Testis (tissue), 3 donors: Measurements from ENCODE around the gene SLC25A1. TPM values are rescaled to one million over a fixed set of nuclear protein-coding genes. Genes with fewer than 3 reads are reported as not detected.
"Not testable (repeated sequence)": the region's sequence is repeated elsewhere in the genome, so short reads cannot be mapped to it uniquely, and the experiment has no call there.

Experiments
- DNase-seq: peaks from one replicate; pipeline ENCODE4 v3.0.0-alpha.2; 2019
- H3K27ac ChIP-seq, 2 donors: fragments of 200-600 bp; sonication (generic); one replicate each; pipeline ENCODE4 v1.5.1; 2019
- H3K27me3 ChIP-seq: fragments of 200-600 bp; sonication (generic); one replicate; pipeline ENCODE4 v1.5.1; 2019
- H3K36me3 ChIP-seq: fragments of 200-600 bp; sonication (generic); one replicate; pipeline ENCODE4 v1.5.1; 2017; ENCODE audit warnings: low read depth; ENCODE audit errors: missing control alignments
- H3K4me1 ChIP-seq: fragments of 200-600 bp; sonication (generic); one replicate; pipeline ENCODE4 v1.5.1; 2019
- H3K4me3 ChIP-seq, 2 donors: fragments of 200-600 bp; sonication (generic); one replicate each; pipeline ENCODE4 v1.5.1; 2017 to 2019
- H3K9me3 ChIP-seq: fragments of 200-600 bp; sonication (generic); one replicate; pipeline ENCODE4 v1.5.1; 2017
- POLR2A ChIP-seq: fragments of 450-650 bp; IDR thresholded peaks from one replicate; pipeline ENCODE4 v1.6.1; 2017; ENCODE audit warnings: antibody characterized with exemption, mild to moderate bottlenecking, moderate library complexity
- WGBS, 2 donors: methylation state at CpG; one replicate each; pipeline ENCODE4 v1.1.5; 2018; 5-methylcytosine and 5-hydroxymethylcytosine counted together
- intact Hi-C: fragments of 100-400 bp; cut with DNase I; formaldehyde crosslinking; loops from one replicate; pipeline ENCODE4 v1.15.1; 2023; ENCODE audit warnings: low total_unique reads
- polyA plus RNA-seq: library from polyadenylated mRNA; stranded (reverse); fragments of 350-450 nt; fragmentation: Illumina TruSeq; extraction: RNeasy Lipid Tissue Mini Kit (QIAGEN cat#74804); gene quantifications from one replicate; pipeline ENCODE4 v1.2.3, GENCODE V29; 2014; ENCODE audit warnings: low read depth, low replicate concordance; ENCODE audit not compliant: insufficient read depth
- total RNA-seq, 2 donors: library from RNA; depleted of rRNA; stranded (reverse); fragments of >200 nt; gene quantifications; one replicate each; pipeline ENCODE4 v1.2.3, GENCODE V29; 2016
- TF ChIP-seq, protein P1 (sequence below), 3 experiments: fragments of 450-650 bp in 2 of 3; fragments of 200-600 bp in 1 of 3; sonication (generic) in 1 of 3; IDR thresholded peaks; one replicate each; pipeline ENCODE4 v1.5.1; 2016 to 2019; ENCODE audit warnings: antibody characterized with exemption in 3 of 3, mild to moderate bottlenecking in 2 of 3, moderate library complexity in 1 of 3

SLC25A1 gene
- total and polyA plus RNA-seq, 3 donors from 2014 or later: 56.0 to 64.9 (median 61.7) TPM

DNA sequence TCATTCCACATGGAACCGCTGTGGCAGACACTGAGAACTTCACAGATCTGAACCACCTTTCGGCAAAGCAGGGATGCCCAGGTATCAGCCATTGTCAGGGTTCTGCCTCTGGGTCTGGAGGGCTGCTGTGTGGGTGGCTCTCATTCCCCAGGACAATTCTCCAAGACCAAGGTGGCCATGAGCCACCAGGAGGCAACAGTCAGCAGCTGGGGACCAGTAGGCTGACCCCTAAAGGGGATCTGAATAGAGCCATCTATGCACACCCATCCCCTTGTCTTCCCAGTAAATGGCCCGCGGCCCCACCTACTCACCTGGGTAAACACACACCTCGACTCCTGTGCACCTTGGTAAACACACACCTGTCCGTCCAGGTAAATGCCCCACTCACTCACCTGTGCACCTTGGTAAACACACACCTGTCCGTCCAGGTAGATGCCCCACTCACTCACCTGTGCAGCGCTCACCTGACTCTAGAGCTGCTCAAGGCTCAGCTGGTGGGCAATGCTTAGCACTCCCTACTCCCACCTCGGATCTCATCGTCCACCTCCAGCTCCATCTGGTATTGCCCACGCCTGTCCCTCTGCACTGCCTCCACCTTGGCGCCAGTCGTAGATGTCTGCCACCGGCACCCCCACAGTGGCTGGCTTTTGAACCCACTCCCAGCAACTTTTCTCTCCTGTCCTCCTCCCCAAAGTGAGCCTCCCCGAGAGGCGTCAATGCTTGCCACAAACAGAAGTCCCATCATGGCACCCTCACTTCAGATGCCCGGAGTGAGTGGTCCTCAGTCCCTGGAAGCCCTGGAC, 10.2 kb downstream of the SLC25A1 start:
- Histone ChIP-seq H3K27me3 (no peaks in the 10 kb centered on the region), H3K27ac (no peak overlapping the region), H3K36me3 (no peaks in the 10 kb centered on the region), H3K4me1 (peaks cover 18% of the 10 kb centered on the region), H3K9me3 (no peaks in the 10 kb centered on the region), H3K4me3 (no peak overlapping the region)
- no peak for TF ChIP-seq POLR2A
- TF ChIP-seq, protein P1, sequence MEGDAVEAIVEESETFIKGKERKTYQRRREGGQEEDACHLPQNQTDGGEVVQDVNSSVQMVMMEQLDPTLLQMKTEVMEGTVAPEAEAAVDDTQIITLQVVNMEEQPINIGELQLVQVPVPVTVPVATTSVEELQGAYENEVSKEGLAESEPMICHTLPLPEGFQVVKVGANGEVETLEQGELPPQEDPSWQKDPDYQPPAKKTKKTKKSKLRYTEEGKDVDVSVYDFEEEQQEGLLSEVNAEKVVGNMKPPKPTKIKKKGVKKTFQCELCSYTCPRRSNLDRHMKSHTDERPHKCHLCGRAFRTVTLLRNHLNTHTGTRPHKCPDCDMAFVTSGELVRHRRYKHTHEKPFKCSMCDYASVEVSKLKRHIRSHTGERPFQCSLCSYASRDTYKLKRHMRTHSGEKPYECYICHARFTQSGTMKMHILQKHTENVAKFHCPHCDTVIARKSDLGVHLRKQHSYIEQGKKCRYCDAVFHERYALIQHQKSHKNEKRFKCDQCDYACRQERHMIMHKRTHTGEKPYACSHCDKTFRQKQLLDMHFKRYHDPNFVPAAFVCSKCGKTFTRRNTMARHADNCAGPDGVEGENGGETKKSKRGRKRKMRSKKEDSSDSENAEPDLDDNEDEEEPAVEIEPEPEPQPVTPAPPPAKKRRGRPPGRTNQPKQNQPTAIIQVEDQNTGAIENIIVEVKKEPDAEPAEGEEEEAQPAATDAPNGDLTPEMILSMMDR (IDR thresholded peaks at IDR 0.05): no peak
- intact Hi-C loops: no loop called here
- DNase-seq: no peak
- WGBS, 2 donors: 65 to 70% methylated on average over 14 to 17 of the region's 17 CpGs

DNA sequence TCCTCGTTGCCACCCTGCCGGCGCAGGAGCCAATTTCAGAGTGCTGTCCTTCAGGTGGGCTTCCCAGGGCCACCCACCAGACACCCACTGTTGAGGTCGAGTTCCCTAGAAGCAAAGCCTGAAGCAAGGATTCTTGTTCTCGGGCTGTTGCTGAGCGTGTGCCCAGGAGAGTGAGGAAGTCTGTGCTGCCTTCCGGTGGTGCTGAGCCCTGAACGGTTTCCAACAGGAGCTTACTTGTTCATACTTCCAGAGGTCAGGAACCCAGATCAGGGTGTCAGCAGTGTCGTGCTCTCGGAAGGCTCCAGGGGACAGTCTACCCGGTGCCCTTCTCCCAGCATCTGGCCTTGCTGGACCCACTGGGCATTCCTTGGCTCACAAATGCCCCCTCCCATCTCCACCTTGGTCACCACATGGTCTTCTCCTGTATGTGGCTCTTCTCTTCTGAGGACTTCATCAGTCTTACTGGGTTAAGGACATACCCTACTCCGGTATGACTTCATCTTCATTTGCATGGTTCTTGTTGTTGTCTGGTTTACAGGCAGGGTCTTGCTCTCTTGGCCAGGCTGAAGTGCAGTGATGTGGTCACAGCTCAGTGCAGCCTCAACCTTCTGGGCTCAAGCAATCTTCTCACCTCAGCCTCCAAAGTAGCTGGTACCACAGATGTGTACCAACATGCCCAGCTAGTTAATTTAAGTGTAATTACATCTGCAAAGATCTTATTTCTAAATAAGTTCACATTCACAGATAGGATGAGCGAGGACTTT, 11.2 kb downstream of the SLC25A1 start:
- DNase-seq: no peak
- H3K36me3 ChIP-seq: no peaks in the 10 kb centered on the region
- TF ChIP-seq, protein P1 (IDR thresholded peaks at IDR 0.05): no peak
- TF ChIP-seq POLR2A: no peak

DNA sequence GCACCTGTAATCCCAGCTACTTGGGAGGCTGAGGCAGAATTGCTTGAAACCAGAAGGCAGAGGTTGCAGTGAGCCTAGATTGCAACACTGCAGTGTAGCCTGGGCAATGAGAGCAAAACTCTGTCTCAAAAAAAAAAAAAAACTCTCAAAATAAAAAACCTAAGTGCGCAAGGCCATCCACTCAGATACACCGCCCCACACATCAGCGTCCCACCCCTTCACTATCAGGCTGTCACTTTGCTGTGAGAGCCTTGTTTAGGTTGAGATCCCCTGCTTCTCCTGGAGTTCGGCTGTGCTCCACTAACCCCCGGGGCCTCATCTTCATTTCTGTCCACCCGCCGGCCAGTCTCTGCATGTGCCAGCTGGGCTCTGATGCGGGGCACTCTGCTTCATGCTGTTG, 12.1 kb downstream of the SLC25A1 start:
- TF ChIP-seq, protein P1 (IDR thresholded peaks at IDR 0.05): no peak
- no peak for TF ChIP-seq POLR2A
- intact Hi-C loops: no loop called here
- Histone ChIP-seq H3K9me3 (no peaks in the 10 kb centered on the region), H3K27ac (no peak overlapping the region), H3K27me3 (no peaks in the 10 kb centered on the region), H3K4me3 (no peak overlapping the region), H3K4me1 (peaks cover 6% of the 10 kb centered on the region), H3K36me3 (no peaks in the 10 kb centered on the region)
- no peak for DNase-seq
- WGBS, 2 donors: 74 to 81% methylated on average over 8 of the region's 8 CpGs

More for the DNA sequence above, 11.2 kb downstream of the SLC25A1 start:
- intact Hi-C loops: no loop called here
- peaks cover 9% of the 10 kb centered on the region for H3K4me1 ChIP-seq
- no peaks in the 10 kb centered on the region for H3K27me3 ChIP-seq
- 77 to 79% methylated on average over 10 to 13 of the region's 13 CpGs for WGBS, 2 donors
- no peaks in the 10 kb centered on the region for H3K9me3 ChIP-seq
- H3K4me3 ChIP-seq: no peak overlapping the region
- no peak overlapping the region for H3K27ac ChIP-seq

DNA sequence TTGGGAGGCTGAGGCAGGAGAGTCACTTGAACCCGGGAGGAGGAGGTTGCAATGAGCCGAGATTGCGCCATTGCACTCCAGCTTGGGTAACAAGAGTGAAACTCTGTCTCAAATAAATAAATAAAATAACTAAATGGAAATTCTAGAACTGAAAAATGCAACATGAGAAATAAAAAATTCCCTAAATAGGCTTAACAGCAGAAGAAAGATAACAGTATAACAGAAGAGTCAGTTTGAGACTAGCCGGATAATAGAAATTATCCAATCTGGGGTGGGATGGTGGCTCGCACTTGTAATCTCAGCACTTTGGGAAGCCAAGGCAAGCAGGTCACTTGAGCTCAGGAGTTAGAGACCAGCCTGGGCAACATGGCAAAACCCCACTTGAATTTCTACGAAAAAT, 14.1 kb downstream of the SLC25A1 start:
- intact Hi-C loops: no loop called here
- whole genome bisulfite sequencing, 2 donors: 89 to 92% methylated on average over 6 of the region's 6 CpGs
- H3K4me3 ChIP-seq: no peak overlapping the region

DNA sequence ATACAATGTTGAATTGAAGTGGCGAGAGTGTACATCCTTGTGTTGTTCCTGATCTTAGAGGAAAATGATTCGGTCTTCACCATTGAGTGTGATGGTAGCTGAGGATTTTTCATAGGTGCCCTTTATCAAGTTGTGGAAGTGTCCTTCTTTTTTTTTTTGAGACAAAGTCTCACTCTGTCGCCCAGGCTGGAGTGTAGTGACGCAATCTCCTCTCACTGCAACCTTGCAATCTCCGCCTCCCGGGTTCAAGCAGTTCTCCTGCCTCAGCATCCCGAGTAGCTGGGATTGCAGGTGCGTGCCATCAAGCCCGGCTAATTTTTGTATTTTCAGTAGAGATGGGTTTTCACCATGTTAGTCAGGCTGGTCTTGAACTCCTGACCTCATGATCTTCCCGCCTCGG, 19.9 kb downstream of the SLC25A1 start:
- WGBS, 2 donors: 86% methylated on average over 11 of the region's 11 CpGs
- DNase-seq, H3K27ac ChIP-seq, intact Hi-C loops, H3K36me3 ChIP-seq, H3K9me3 ChIP-seq, H3K4me1 ChIP-seq, H3K4me3 ChIP-seq, H3K27me3 ChIP-seq: not testable (repeated sequence)

More for the DNA sequence above, 14.1 kb downstream of the SLC25A1 start:
- Histone ChIP-seq H3K27me3 (no peaks in the 10 kb centered on the region), H3K9me3 (no peaks in the 10 kb centered on the region), H3K4me1 (no peaks in the 10 kb centered on the region), H3K27ac (no peak overlapping the region), H3K36me3 (no peaks in the 10 kb centered on the region)
- TF ChIP-seq, protein P1 (IDR thresholded peaks at IDR 0.05): no peak
- TF ChIP-seq POLR2A: no peak
- DNase-seq: no peak

DNA sequence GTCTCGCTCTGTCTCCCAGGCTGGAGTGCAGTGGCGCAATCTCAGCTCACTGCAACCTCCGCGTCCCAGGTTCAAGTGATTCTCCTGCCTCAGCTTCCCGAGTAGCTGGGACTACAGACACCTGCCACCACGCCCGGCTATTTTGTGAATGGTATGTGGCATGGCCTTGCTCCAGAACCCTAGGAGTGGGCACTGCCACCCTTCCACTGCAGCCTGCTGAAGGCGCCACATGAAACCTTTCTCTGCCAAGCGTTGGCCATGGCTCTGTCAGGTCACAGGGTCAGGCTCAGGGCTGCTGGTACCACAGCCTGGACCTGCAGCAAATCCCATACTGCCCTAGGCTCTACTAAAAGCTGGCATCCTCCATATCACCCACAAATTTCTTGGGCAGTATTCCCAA, 22.4 kb downstream of the SLC25A1 start:
- intact Hi-C loops, H3K9me3 ChIP-seq, H3K4me1 ChIP-seq, DNase-seq, H3K4me3 ChIP-seq, H3K36me3 ChIP-seq, H3K27me3 ChIP-seq, H3K27ac ChIP-seq: not testable (repeated sequence)
- 82 to 87% methylated on average over 7 to 9 of the region's 9 CpGs for WGBS, 2 donors
